HEK293 (cell line): ENCODE results near the gene POLR3B.

Experiments used
- CTCF ChIA-PET: fragments of 350-600 bp; formaldehyde crosslinking; extraction: SDS; loops from one replicate; lab custom pipeline; 2021; ENCODE audit warnings: antibody characterized with exemption; lab: Yijun Ruan, JAX
- POLR2A ChIA-PET: fragments of 300-600 bp; formaldehyde crosslinking; extraction: SDS; loops from one replicate; lab custom pipeline; 2020; ENCODE audit warnings: antibody characterized with exemption, inconsistent platforms; lab: Yijun Ruan, JAX
- H3K27ac ChIP-seq: fragments of 200-500 bp; sonication (Bioruptor generic); 2 replicates; pipeline ENCODE4 v1.5.1; 2014; ENCODE audit warnings: low read depth, low read length, control low read depth, inconsistent platforms; ENCODE audit errors: extremely low read depth
- H3K36me3 ChIP-seq, 2 experiments: fragments of 200-500 bp in 1 of 2; sonication (Bioruptor generic) in 1 of 2; 1 replicate in 1 of 2; 2 replicates in 1 of 2; pipeline ENCODE4 v1.5.1; 2014 to 2017; ENCODE audit warnings: inconsistent platforms in 2 of 2, low read length in 2 of 2; ENCODE audit not compliant: control insufficient read depth in 2 of 2, insufficient read depth in 1 of 2
- H3K4me1 ChIP-seq: fragments of 200-500 bp; sonication (Bioruptor generic); 2 replicates; pipeline ENCODE4 v1.5.1; 2014; ENCODE audit warnings: mild to moderate bottlenecking, low read length, inconsistent platforms; ENCODE audit not compliant: control insufficient read depth, insufficient read depth
- H3K4me3 ChIP-seq: 2 replicates; pipeline ENCODE4 v1.5.1; 2011; ENCODE audit warnings: low read depth, mild to moderate bottlenecking, control low read depth, low read length, moderate library complexity
- H3K9me3 ChIP-seq: fragments of 200-500 bp; sonication (Bioruptor generic); 2 replicates; pipeline ENCODE4 v1.5.1; 2014; ENCODE audit warnings: low read depth, low read length, inconsistent platforms; ENCODE audit not compliant: control insufficient read depth, insufficient read depth
- CTCF ChIP-seq: fragments of 450-650 bp; formaldehyde crosslinking; IDR thresholded peaks from 2 replicates; pipeline ENCODE4 v1.5.1; 2016; ENCODE audit warnings: missing biosample characterization, missing genetic modification characterization
- GLI2 ChIP-seq: fragments of 450-650 bp; formaldehyde crosslinking; IDR thresholded peaks from 2 replicates; pipeline ENCODE4; 2017; ENCODE audit warnings: missing biosample characterization, missing genetic modification characterization, low read depth, borderline replicate concordance
- MZF1 ChIP-seq: fragments of 450-650 bp; formaldehyde crosslinking; IDR thresholded peaks from 2 replicates; pipeline ENCODE4 v1.5.1; 2017; ENCODE audit warnings: missing biosample characterization, missing genetic modification characterization, borderline replicate concordance
- PRDM10 ChIP-seq: fragments of 450-650 bp; formaldehyde crosslinking; IDR thresholded peaks from 2 replicates; pipeline ENCODE4 v1.5.1; 2016; ENCODE audit warnings: missing biosample characterization, missing genetic modification characterization
- REPIN1 ChIP-seq: fragments of 450-650 bp; formaldehyde crosslinking; IDR thresholded peaks from 2 replicates; pipeline ENCODE4 v1.5.1; 2017; ENCODE audit warnings: missing biosample characterization, missing genetic modification characterization, low read depth
- SETDB1 ChIP-seq: IDR thresholded peaks from one replicate; pipeline ENCODE4 v1.6.1; 2017; ENCODE audit warnings: mild to moderate bottlenecking, low read length, moderate library complexity, mixed read lengths; ENCODE audit not compliant: insufficient read length
- WT1 ChIP-seq: fragments of 450-650 bp; formaldehyde crosslinking; IDR thresholded peaks from 2 replicates; pipeline ENCODE4 v1.5.1; 2016; ENCODE audit warnings: missing biosample characterization, missing genetic modification characterization
- ZBTB17 ChIP-seq: fragments of 450-650 bp; formaldehyde crosslinking; IDR thresholded peaks from 2 replicates; pipeline ENCODE4 v1.5.1; 2016; ENCODE audit warnings: missing biosample characterization, missing genetic modification characterization
- ZBTB6 ChIP-seq: fragments of 450-650 bp; formaldehyde crosslinking; IDR thresholded peaks from 2 replicates; pipeline ENCODE4 v1.5.1; 2017; ENCODE audit warnings: missing biosample characterization, missing genetic modification characterization
- ZFP3 ChIP-seq: fragments of 450-650 bp; formaldehyde crosslinking; IDR thresholded peaks from 2 replicates; pipeline ENCODE4 v1.5.1; 2016; ENCODE audit warnings: low read depth, missing biosample characterization, missing genetic modification characterization
- ZNF157 ChIP-seq: fragments of 450-650 bp; formaldehyde crosslinking; IDR thresholded peaks from 2 replicates; pipeline ENCODE4 v1.5.1; 2016; ENCODE audit warnings: missing biosample characterization, missing genetic modification characterization
- ZNF211 ChIP-seq: fragments of 450-650 bp; formaldehyde crosslinking; IDR thresholded peaks from 2 replicates; pipeline ENCODE4 v1.5.1; 2016; ENCODE audit warnings: low read depth, missing biosample characterization, missing genetic modification characterization
- ZNF266 ChIP-seq: fragments of 450-650 bp; formaldehyde crosslinking; IDR thresholded peaks from 2 replicates; pipeline ENCODE4 v1.5.1; 2016; ENCODE audit warnings: missing biosample characterization, missing genetic modification characterization, low read depth
- ZNF324 ChIP-seq: fragments of 450-650 bp; formaldehyde crosslinking; IDR thresholded peaks from 2 replicates; pipeline ENCODE4 v1.5.1; 2016; ENCODE audit warnings: missing biosample characterization, missing genetic modification characterization
- ZNF335 ChIP-seq: fragments of 450-650 bp; formaldehyde crosslinking; conservative IDR thresholded peaks from 2 replicates; pipeline ENCODE4 v1.5.1; 2016; ENCODE audit warnings: missing biosample characterization, missing genetic modification characterization
- ZNF354C ChIP-seq: fragments of 450-650 bp; formaldehyde crosslinking; IDR thresholded peaks from 2 replicates; pipeline ENCODE4 v1.5.1; 2016; ENCODE audit warnings: missing biosample characterization, missing genetic modification characterization, low read depth, borderline replicate concordance
- ZNF391 ChIP-seq: fragments of 450-650 bp; formaldehyde crosslinking; IDR thresholded peaks from 2 replicates; pipeline ENCODE4 v1.5.1; 2016; ENCODE audit warnings: low read depth, missing biosample characterization, missing genetic modification characterization, borderline replicate concordance
- ZNF521 ChIP-seq: fragments of 450-650 bp; formaldehyde crosslinking; IDR thresholded peaks from 2 replicates; pipeline ENCODE4 v1.5.1; 2017; ENCODE audit warnings: missing biosample characterization, mild to moderate bottlenecking, missing genetic modification characterization
- ZNF560 ChIP-seq: fragments of 450-650 bp; formaldehyde crosslinking; IDR thresholded peaks from 2 replicates; pipeline ENCODE4 v1.5.1; 2017; ENCODE audit warnings: missing biosample characterization, missing genetic modification characterization, borderline replicate concordance
- ZNF621 ChIP-seq: fragments of 450-650 bp; formaldehyde crosslinking; IDR thresholded peaks from 2 replicates; pipeline ENCODE4 v1.5.1; 2017; ENCODE audit warnings: missing biosample characterization, missing genetic modification characterization
- ZNF701 ChIP-seq: fragments of 450-650 bp; formaldehyde crosslinking; IDR thresholded peaks from 2 replicates; pipeline ENCODE4 v1.5.1; 2016; ENCODE audit warnings: missing biosample characterization, missing genetic modification characterization
- ZNF747 ChIP-seq: fragments of 450-650 bp; formaldehyde crosslinking; IDR thresholded peaks from 2 replicates; pipeline ENCODE4 v1.5.1; 2016; ENCODE audit warnings: missing biosample characterization, missing genetic modification characterization
- ZNF777 ChIP-seq: fragments of 450-650 bp; formaldehyde crosslinking; IDR thresholded peaks from 2 replicates; pipeline ENCODE4 v1.5.1; 2017; ENCODE audit warnings: missing biosample characterization, missing genetic modification characterization, borderline replicate concordance
- ZNF830 ChIP-seq: fragments of 450-650 bp; IDR thresholded peaks from 2 replicates; pipeline ENCODE4 v1.5.0; 2018; ENCODE audit warnings: missing biosample characterization, missing genetic modification characterization, low read depth, mild to moderate bottlenecking, moderate library complexity
- TF ChIP-seq, protein P1 (sequence below): fragments of 450-650 bp; formaldehyde crosslinking; IDR thresholded peaks from 2 replicates; pipeline ENCODE4 v1.5.1; 2016; ENCODE audit warnings: missing biosample characterization, missing genetic modification characterization

The POLR3B gene

DNA sequence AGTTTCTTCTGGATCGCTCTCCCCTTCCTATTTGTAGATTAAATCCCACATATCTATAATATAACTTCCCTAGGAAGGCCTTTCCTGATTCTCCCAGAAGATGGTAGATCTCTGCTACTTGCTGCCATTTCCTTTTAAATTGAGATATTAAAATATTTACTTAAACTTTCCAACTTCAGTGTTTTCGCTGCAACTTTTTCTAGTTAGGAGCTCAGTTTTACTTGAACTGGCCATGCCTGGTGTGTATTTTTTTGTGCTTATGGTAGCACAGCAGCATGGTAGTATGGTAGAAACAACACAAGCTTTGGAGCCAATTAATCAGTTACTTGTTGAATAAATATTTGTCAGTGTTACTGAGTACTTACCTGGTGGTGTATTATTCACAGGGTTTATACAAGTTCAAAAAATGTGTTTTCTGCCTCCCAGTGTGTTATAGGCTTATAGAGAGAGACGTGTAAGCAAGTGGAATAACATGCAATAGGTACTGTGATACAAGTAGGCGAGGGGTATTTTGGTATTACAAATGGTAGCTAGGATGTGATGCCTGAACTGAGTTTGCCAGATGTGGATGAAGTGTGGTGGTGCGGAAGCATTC, 2.9 kb downstream of the POLR3B start:
- CTCF ChIA-PET: interaction anchor here (0.5 to 3.8 kb wide), 3 partner anchors 27 to 1017 kb away, joined by 3 to 12 read pairs (median 4); no protein-coding TSS in a partner anchor
- Histone ChIP-seq H3K4me1 (no peaks in the 10 kb centered on the region), H3K36me3 (peaks cover 0 to 4% of the 10 kb centered on the region in 2 experiments; a peak in 1 of 3 replicates), H3K4me3 (no peak overlapping the region), H3K27ac (no peak overlapping the region), H3K9me3 (no peaks in the 10 kb centered on the region)
- POLR2A ChIA-PET: interaction anchor here (0.7 kb wide), 1 partner anchor 12 kb away, joined by 3 read pairs; no protein-coding TSS in a partner anchor
- no peak for TF ChIP-seq CTCF
- TF ChIP-seq ZNF157 (tag by site-specific recombination): no peak
- TF ChIP-seq ZFP3 (tag by site-specific recombination): no peak
- TF ChIP-seq SETDB1: no peak
- no peak for TF ChIP-seq ZNF521 (tag by site-specific recombination)
- no peak for TF ChIP-seq REPIN1
- TF ChIP-seq, protein P1, sequence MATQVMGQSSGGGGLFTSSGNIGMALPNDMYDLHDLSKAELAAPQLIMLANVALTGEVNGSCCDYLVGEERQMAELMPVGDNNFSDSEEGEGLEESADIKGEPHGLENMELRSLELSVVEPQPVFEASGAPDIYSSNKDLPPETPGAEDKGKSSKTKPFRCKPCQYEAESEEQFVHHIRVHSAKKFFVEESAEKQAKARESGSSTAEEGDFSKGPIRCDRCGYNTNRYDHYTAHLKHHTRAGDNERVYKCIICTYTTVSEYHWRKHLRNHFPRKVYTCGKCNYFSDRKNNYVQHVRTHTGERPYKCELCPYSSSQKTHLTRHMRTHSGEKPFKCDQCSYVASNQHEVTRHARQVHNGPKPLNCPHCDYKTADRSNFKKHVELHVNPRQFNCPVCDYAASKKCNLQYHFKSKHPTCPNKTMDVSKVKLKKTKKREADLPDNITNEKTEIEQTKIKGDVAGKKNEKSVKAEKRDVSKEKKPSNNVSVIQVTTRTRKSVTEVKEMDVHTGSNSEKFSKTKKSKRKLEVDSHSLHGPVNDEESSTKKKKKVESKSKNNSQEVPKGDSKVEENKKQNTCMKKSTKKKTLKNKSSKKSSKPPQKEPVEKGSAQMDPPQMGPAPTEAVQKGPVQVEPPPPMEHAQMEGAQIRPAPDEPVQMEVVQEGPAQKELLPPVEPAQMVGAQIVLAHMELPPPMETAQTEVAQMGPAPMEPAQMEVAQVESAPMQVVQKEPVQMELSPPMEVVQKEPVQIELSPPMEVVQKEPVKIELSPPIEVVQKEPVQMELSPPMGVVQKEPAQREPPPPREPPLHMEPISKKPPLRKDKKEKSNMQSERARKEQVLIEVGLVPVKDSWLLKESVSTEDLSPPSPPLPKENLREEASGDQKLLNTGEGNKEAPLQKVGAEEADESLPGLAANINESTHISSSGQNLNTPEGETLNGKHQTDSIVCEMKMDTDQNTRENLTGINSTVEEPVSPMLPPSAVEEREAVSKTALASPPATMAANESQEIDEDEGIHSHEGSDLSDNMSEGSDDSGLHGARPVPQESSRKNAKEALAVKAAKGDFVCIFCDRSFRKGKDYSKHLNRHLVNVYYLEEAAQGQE (tag by site-specific recombination): no peak
- TF ChIP-seq ZNF211 (tag by site-specific recombination): no peak
- TF ChIP-seq WT1 (tag by site-specific recombination): no peak
- no peak for TF ChIP-seq ZNF560 (tag by site-specific recombination)
- TF ChIP-seq ZBTB6: no peak
- TF ChIP-seq ZNF391 (tag by site-specific recombination): no peak
- TF ChIP-seq ZNF354C (tag by site-specific recombination): no peak
- TF ChIP-seq GLI2: no peak
- TF ChIP-seq ZBTB17 (tag by site-specific recombination): no peak
- TF ChIP-seq ZNF747 (tag by site-specific recombination): no peak
- no peak for TF ChIP-seq ZNF777 (tag by site-specific recombination)
- TF ChIP-seq ZNF266 (tag by site-specific recombination): no peak

GRCh38 chr12:106362971-106363370, 5.4 kb downstream of the POLR3B start:
- Histone ChIP-seq H3K4me3 (no peak overlapping the region), H3K9me3 (no peaks in the 10 kb centered on the region), H3K27ac (no peak overlapping the region), H3K36me3 (peaks cover 4 to 16% of the 10 kb centered on the region in 2 experiments), H3K4me1 (no peaks in the 10 kb centered on the region)
- CTCF ChIA-PET: interaction anchor here (0.6 to 3.8 kb wide), 4 partner anchors 15 to 557 kb away, joined by 3 to 12 read pairs (median 4); no protein-coding TSS in a partner anchor
- POLR2A ChIA-PET: no interaction called here
- TF ChIP-seq ZNF335 (tag by site-specific recombination) (peak; percentile 84), ZNF621 (tag by site-specific recombination) (no peak), ZNF747 (tag by site-specific recombination) (no peak), ZNF701 (no peak), ZNF830 (tag by site-specific recombination) (no peak), ZNF324 (tag by site-specific recombination) (no peak), PRDM10 (tag by site-specific recombination) (peak; percentile 67), MZF1 (tag by site-specific recombination) (no peak)
